Cortex of kidney (tissue), 1 donor: ENCODE measurements around the gene TSPAN5.

ENCODE experiments used
- DNase-seq: peaks from one replicate; lab custom pipeline; 2025; lab: John Stamatoyannopoulos, UW

The TSPAN5 gene

DNA sequence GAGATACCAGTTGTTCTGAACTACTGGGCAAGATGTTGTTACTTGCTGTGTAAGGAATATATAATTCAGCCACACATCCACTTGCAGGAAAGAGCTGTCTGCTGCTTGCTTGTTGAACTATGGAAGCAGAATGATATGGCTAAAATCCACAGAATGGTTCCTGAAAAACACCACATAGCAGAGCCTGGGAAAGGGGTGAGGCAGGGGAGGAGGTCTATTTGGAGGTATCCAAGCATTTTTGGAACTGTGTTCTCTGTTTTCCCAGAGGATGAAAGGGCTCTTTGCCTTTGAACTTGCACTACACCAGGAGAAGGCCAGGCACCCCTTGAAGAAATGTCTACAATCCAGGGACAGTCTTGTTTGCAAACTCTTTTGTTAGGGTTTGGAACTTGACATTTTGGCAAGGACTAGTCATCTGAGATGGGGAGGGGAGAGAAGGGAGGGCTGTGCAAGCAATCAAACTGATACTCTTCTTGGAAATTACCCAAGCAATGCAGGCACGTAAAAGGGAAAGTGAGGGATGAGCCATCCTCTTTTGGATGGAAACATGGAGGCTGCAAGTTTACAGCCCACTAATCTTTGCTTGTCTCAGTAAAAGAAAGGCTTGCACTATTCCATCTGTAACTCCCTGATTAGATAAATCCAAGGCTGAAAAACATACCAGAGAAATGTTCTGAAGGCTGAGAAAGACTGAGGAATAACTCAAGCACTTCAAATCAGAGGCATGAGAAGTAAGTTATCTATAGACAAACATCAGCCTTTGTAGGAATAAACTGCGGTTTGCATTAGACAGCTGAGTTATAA lies 141.0 kb downstream of the TSPAN5 start:
- DNase-seq, result no peak

DNA sequence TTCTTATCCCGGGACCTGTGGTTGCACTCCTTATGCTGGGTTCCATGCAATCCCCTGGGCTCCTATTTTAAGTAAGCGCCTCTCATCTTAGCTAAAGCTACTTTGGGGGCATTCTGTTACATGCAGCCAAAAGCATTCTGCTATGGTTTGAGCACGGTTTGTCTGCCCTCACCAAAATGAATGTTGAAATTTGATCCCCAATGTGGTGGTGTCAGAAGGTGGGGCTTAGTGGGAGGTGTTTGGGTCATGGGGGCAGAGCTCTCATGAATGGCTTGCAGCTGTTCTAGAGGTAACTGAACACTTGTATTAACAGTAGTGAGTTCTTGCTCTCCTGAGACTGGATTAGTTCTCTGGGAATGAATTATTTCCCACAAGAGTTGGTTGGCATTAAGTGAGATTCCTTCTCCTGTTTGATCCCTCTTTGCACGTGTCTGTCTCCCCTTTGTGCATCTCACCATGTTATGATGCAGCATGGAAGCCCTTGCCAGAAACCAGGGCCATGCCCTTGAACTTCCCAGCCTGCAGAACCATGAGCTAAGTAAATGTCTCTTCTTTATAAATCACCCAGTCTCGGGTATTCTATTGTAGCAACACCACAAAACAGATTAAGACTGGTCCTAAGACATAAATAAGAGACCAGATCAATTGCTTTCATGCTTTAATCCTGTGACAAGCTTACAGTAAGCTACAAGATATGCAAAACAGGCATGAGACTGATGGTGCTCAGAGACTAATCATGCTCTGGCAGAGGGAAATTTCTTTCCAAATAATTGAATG lies 141.8 kb downstream of the TSPAN5 start:
- no peak for DNase-seq

DNA sequence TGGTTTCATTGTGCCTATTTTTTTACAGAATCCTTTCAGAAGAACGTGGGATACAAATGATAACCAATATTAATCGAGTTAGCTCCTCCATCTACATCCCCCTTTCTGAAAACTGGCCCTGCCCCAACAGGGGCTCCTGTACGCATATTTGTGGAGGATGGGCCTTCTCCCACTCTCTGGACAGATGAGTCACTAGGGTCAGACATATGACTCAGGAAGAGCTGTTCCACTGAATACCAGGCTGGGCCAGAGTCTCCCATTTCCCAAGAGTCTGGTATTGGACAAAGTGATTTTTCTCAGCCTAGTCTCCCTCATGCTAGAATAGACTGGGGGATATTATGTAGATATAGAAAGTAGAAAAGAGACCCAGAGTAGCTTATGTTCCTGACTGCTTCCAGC lies 142.4 kb downstream of the TSPAN5 start:
- DNase-seq, result no peak

DNA sequence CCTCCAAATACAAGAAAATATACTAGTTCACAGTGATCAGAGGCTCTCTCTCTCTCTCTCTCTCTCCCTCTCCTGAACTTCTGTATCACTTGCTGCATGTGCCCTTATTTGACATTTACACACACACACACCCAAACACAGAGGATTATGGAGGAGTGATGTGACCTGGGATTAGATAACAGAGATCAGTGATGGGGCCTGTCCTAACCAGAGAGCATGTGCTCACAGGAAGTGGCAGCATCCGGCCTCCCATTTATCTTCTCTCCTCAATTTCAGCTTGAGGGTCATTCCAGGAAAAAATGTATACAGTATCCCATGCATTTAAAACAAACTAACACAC lies 143.0 kb downstream of the TSPAN5 start:
- DNase-seq, result no peak

DNA sequence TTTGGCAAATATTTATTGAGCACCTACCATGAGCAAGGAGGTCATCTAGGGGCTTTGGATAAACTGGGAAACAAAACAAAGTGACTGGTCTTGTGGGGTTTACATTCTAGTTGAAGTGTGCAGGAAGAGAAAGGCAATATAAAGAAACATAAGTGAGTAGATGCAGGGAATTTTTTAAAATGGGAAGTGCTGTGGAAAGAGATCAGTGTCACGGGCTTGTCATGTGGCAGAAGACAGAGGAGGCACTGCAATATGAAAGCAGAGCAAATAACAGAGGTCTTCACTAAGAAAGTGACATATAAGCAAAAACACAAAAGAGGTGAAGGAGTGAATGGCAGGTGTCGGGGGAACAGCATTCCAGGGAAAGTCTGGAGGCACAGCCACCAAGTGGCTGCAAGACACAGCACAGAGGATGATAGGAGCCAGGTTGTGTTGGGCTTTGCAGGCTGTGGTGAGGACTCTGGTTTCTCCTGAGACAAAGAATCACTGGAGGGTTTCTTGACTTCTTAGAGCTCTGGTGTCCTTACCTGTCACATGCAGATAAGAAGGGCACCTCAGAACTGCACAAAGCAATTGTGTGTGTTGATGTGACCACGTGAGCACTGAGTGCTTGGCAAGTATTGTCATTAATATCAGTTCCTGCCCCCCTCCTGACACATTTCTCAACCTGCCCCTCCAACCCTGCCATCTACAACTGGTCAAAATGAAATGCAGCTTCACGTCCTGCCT lies 143.5 kb downstream of the TSPAN5 start:
- DNase-seq, result no peak

DNA sequence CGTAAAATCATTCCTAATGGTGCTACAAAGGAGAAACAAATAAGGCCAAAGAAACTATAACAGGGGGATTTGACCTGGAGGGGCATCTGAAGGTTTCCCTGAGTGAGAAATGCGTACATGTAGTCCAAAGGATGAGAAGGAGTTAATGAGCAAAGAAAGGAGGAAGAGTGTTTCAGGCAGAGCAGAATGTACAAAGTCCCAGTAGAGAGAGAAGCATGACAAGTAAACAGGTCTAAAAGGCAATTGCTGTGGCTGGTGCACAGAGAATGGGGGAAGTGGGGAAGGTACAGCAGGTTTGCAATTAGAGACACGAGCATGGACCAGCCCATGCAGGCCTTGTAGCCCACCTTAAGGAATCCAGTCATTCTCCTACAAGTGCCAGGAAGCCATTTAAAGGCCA lies 145.5 kb downstream of the TSPAN5 start:
- no peak for DNase-seq

DNA sequence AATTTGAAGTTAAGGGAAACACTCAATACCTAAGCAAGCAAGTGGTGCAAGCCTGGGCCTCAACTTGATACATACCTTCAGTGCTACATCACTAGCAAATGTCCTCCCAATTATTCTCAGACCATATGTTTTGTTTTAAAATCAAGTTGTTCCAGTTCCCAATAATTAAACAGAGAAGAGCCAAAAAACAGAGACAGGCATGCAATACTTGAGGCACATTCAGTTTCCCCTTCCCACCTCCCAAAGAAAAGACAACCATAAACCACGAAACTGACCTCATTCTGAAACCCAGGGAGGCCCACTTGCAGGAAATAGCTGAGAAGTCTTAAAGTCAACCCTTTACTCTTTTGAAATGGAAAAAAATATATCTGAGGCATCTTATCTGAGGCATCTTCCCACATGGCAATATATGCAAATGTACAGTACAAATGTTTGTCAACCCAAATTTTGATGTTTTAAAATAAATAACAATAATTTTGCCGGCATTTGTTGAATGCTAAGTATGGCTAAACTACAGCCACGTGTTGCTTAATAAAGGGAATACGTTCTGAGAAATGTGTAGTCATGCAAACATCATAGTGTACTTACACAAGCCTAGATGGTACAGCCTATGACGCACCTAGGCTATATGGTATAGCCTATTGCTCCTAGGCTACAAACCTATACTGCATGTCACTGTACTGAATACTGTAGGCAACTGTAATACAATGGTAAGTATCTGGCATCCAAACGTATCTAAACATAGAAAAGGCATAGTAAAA lies 147.5 kb downstream of the TSPAN5 start:
- DNase-seq, result no peak

DNA sequence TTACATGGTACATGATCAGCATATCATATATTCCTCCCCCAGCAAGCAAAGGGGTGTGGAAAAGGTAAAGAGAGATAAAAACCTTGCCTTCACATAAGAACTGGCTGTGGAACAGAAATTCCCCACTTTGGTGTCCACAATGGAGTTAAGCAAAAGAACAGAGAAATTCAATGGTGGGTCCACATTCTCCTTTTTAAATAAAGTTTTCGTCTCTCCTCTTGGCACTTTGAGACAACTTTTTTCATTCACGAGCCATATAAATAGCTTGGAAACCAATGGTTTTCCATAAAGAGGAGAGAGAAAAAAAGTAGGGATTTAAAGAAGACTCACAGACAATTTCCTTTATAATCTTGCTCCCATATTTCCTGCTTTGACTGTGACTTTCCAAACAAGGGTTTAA lies 148.1 kb downstream of the TSPAN5 start:
- DNase-seq, result no peak

DNA sequence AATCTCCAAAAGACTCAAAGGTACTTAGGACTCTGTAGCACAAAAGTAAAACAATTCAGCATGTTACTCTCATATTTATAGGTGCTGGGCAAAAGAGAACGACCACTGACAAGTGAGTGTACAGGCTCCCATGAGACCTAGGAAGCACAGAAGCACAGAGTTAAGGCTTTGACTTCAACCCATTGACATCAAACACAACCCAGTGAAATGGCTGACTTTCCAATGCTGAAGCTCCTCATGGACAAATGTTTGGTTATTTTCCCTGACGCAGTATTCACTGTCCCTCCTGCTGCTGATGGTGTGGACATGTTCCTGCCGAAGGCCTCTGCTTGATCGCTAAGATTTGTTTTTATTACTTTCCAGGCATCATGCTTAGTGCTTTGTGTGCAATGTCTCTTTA lies 148.7 kb downstream of the TSPAN5 start:
- no peak for DNase-seq

DNA sequence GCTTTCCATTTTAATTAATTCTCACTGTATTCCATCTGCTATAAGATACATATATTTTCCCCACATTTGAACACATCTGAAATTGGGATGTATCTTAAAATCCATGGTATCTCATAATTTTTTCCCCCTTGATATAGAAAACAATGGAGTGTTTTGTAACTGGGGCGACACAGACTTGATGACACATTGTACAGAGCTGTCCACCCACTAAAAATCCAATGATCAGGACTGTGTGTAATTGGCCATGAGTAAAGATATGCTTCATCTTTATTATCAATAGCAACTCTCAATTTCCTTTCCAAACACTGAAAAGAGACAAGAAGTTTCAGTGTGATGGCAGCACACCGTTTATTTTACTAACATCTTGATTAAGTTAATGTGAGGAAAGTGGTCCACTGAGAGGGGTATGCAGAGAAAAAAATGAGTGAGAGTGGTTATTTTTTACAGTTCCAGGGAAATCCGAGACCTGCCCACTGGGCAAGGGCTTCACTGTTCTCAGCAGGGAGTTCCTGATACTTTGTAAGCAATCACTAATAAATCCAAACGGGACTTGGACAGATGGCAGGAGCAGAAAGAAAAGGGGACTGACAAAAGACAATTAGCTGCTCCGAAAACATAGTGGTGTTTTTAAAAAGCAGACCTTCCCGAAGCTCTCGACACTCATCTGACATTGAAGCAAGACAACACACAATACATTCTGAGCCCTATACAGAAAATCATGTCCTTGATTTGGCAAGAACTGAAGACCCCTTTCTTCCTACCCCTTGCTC lies 149.4 kb downstream of the TSPAN5 start:
- no peak for DNase-seq

DNA sequence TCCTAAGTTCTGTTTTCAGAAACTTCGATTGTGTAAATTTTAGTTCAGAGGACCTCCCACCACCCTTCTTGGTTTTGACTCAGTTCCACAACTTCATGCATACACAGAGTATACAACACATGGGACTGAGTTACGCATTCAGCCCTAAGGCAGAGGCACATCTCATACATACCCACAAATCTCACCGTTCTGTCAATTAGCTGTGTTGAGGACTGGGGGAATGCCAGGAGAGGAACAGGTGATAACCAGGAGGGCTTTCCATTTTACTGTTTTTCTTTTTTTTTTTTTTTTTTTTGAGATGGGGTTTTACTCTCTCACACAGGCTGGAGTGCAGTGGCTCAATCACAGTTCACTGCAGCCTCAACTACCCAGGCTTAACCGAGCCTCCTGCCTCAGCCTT lies 150.2 kb downstream of the TSPAN5 start:
- DNase-seq, result no peak

DNA sequence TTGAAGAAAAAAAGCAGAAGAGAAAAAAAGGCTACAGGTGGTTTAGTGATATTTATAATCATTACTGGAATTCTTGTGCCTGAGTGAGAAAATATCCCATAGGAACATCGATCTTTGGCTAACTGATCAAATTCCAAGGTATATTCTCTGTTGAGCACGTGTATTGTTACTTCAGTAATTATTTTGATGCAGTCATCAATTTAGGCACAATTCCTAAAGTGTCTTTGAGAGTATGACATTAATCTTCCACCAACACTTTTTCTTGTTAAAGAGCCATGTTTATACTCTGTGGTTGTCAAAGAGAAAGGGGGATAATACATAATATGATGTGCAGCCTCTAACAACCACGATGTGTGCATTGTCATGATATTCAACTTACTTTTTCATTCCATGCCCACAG lies 151.1 kb downstream of the TSPAN5 start:
- DNase-seq, result no peak

DNA sequence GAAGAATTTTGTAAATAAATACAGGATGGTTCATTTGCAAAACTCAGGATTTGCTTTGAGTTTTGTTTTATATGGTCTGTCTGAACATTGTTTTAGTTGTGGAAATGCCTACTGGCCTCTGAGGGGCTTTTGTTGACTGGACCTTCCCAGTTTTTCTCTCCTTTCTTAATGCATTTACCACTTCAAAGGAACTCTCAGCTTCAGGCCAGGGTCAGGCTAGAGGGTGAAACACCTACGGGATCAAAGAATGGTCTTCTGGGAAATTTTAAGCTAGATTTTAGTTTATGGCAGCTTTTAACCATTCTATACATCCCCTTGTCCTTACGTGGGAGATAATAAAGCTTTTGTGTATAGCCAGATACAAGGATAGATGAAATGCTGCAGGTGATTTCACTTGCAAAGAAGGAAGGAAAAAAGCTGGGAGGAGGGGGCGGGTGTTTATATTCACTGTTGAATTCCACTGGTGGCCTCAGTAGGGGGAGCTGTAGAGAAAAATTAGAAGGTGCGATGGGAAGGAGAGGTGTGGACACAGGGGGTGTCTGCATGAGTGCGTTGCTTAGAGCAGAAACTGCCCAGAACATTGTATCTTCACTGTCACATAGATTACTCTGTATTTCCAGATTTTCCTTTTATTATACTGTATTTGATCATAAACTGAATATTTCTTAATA lies 151.8 kb downstream of the TSPAN5 start:
- DNase-seq, result no peak

DNA sequence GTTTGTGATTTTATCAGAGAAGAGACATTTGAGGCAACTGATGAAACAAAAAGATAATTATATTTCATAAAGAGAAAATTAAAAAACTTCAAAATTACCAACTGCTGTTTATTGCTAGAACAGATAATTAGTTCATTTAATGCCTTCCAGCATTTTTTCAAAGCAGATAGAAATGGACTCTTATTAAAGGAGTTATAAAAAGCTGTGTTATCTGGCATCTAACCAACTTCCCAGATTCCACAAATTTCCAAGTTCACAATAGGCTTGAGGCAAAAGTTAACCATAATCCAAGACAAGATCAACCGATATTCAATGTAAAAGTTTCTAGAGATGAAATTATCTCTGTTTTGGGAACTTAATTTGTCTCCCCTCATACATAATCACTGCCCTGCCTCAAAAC lies 152.4 kb downstream of the TSPAN5 start:
- DNase-seq, result no peak

DNA sequence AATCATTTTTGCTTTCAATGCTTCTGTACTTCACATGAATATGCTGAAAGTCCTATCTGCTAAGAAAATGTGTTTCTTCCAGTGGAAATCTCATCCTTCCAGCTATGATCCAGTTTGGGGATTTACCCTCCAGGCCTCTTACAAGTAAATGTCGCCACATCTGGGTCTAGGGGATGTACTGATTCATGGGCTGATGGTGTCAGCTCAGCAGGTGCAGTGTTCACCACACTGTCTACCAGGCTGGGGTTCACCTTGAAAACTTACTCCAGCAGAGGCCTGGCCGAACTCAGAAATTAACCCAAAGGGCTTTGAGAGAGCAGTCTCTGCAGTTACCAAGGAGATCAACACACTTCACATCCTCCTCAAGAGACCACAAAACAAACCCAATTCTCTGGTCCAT lies 154.3 kb downstream of the TSPAN5 start:
- no peak for DNase-seq

DNA sequence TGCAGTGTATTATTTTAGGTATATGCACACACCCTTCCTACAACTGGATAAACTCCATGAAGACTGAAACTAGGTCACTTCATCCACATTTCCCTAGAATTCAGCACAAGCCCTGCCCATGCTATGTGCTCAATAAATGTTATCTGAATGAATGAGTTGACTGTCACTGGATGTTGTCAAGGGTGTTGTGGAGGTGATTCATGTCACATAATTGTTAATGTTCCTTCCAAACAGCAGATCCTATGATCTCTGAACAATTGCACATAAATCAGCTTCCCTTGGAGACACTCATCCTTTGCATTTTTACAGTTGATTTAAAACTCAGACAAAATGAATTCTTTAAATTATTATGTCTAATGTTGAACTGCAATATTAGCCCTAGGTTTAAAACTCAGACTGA lies 154.7 kb downstream of the TSPAN5 start:
- no peak for DNase-seq

DNA sequence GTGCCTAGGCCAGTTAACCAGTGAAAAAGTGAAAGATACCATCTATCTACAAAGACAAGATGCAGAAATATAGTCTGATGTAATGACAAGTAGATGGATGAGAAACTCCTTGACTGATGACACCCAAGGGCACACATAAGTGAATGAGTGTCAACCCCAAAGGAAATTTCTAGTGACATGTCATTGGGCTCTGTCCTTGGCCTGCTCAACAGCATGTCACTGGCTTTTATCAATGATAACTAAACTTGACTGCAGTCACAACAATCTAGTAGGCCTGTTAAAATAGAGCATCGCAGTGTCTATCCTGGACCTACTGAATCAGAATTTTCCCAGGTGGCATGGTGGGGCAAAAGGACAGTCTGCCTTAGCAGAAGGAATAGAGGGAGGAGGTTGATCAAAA lies 155.8 kb downstream of the TSPAN5 start:
- DNase-seq, result no peak

DNA sequence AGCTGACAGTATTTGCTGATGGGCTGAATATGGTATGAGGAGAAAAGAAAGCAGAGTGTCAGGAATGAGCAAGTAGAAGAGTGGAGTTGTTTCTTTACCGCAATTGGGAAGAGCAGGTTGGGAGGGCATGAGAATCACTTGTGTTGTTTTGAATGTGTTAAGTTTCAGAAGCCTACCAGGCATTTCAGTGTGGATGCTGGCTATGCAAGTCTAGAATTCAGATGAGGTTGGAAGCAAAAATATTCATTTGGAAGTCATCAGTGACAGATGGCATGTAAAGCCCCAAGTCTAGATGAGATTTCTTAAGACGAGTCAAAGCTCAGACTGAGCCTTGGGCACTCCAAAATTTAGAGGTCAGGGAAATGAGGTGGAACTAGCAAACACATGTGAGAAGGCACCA lies 156.4 kb downstream of the TSPAN5 start:
- DNase-seq, result no peak

DNA sequence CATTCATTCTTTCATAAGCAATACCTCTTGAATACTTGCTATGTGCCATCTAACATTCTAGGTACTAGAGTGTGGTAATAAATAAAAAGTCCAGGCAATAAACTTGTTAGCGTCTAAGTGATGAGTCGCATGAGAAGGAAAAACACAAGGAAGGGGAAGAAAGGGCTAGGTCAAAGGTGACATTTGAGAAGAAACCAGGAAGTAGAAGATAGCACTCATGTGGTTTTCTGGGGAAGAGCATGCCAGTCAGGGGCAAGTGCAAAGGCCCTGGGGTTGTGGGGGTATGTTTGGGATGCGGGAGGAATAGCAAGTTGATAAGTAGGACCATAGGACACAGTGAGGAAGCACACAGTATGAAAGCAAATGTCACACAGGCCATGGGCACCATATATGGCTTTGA lies 157.0 kb downstream of the TSPAN5 start:
- DNase-seq, result no peak

DNA sequence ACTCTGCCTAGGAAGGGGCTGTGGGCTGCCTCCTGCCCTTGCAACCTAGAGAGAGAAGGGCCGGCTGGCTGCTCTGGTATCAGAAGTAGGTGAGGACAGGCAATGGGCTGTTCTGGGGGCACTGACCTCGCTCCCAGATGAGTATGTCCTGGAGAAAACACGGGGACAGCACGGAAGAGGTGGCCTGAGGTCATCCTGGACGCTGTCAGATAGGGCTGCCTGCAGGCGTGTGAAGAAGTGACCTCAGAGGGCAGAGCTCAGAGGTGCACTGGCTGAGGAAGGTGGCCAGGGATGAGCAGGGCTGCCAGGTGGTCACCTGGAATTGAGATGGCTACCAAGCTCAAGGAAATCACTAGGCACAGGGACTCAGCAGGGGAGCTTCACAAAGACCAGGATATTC lies 159.6 kb downstream of the TSPAN5 start:
- no peak for DNase-seq
